Heart left ventricle (tissue), 16 donors: ENCODE measurements around the gene VCP. TPM values are rescaled to one million over a fixed set of nuclear protein-coding genes. Genes with fewer than 3 reads are reported as not detected.
A peak's percentile ranks its signal among the peaks of the same experiment; 100 is the strongest.

Experiments
- ATAC-seq, 4 donors: fragments of 200-7000 bp; cut with Tn5 transposase; one replicate each; pipeline ENCODE4 v1.9.1; 2020 to 2022; ENCODE audit warnings: moderate library complexity in 4 of 4, mild to moderate bottlenecking in 3 of 4, moderate number of reproducible peaks in 1 of 4
- DNase-seq, 5 donors: peaks; one replicate each; pipeline ENCODE4 v3.0.0-alpha.2; 2020
- H3K27ac ChIP-seq, 12 donors: fragments of 200-600 bp; sonication (generic) in 4 of 12; one replicate each; pipeline versions ENCODE4 v1.5.0 to v1.8.0; 2016 to 2022; ENCODE audit warnings: mild to moderate bottlenecking in 2 of 12
- H3K27me3 ChIP-seq, 9 donors: fragments of 200-600 bp; sonication (generic) in 2 of 9; one replicate each; pipeline versions ENCODE4 v1.5.1 to v1.8.0; 2016 to 2022; ENCODE audit warnings: mild to moderate bottlenecking in 3 of 9
- H3K36me3 ChIP-seq, 9 donors: fragments of 200-600 bp; sonication (generic) in 2 of 9; one replicate each; pipeline versions ENCODE4 v1.5.0 to v1.8.0; 2018 to 2022; ENCODE audit warnings: mild to moderate bottlenecking in 2 of 9
- H3K4me1 ChIP-seq, 12 donors: fragments of 200-600 bp; sonication (generic) in 4 of 12; one replicate each; pipeline versions ENCODE4 v1.5.0 to v1.8.0; 2016 to 2022; ENCODE audit warnings: mild to moderate bottlenecking in 3 of 12
- H3K4me3 ChIP-seq, 12 donors: fragments of 200-600 bp; sonication (generic) in 4 of 12; one replicate each; pipeline versions ENCODE4 v1.5.0 to v1.8.0; 2017 to 2022; ENCODE audit warnings: mild to moderate bottlenecking in 9 of 12, moderate library complexity in 4 of 12
- H3K9me3 ChIP-seq, 12 donors: fragments of 200-600 bp; sonication (generic) in 4 of 12; one replicate each; pipeline versions ENCODE4 v1.5.0 to v1.8.0; 2016 to 2022; ENCODE audit warnings: mild to moderate bottlenecking in 1 of 12
- POLR2A ChIP-seq, 2 donors: fragments of 450-650 bp; IDR thresholded peaks; one replicate each; pipeline ENCODE4 v1.6.1; 2017; ENCODE audit warnings: antibody characterized with exemption in 2 of 2, mild to moderate bottlenecking in 2 of 2, moderate library complexity in 2 of 2
- WGBS, 4 donors: extraction: QIAGEN DNeasy Blood & Tissue Kit in 2 of 4; methylation state at CpG; one replicate each; pipeline versions ENCODE4 v1.1.5 to v1.1.7; 2013 to 2018; 5-methylcytosine and 5-hydroxymethylcytosine counted together
- intact Hi-C, 10 donors: fragments of 100-400 bp; cut with DNase I; formaldehyde crosslinking; loops; one replicate each; pipeline versions ENCODE4 v1.11.1 to v1.14.2; 2022
- polyA plus RNA-seq, 2 donors: library from polyadenylated mRNA; stranded (reverse); fragments of 200-250 nt; gene quantifications; one replicate each; pipeline ENCODE4 v1.2.3, GENCODE V29; 2013
- total RNA-seq, 9 donors: library from RNA; depleted of rRNA in 2 of 9; stranded (reverse); fragments of >200 nt in 2 of 9; fragmentation: NEBNext Ultra II Directional in 3 of 9; extraction: Animal tissue kit (Norgen Biotek cat#: 25700) in 3 of 9; gene quantifications; one replicate each; pipeline versions ENCODE4 v1.1.0 to v1.2.4, GENCODE V29; 2016 to 2023
- TF ChIP-seq, protein P1 (sequence below), 12 donors: fragments of 200-600 bp; sonication (generic) in 4 of 12; IDR thresholded peaks; one replicate each; pipeline versions ENCODE4 v1.5.0 to v1.8.0; 2018 to 2022; ENCODE audit warnings: antibody characterized with exemption in 12 of 12, mild to moderate bottlenecking in 5 of 12
- donor health status: ischemic (EF 13 %, LVEDD 7.1; RV severe dilation, severe dysfunction).
- donor health status: healthy with polysubstance abuse.
- donor health status: DM: no; HTN: yes; CAD: no.
- donor health status: DM: no; HTN: no; CAD: no.
- donor health status: ischemic (EF 25% LVEDD 6.9; RV normal size, moderate dysfunction).
- donor health status: ischemic (EF 25% LVEDD 5.7; RV mildly dilated, moderate dysfunction).
- donor health status: healthy.
- donor health status: DM: yes; HTN: yes; CAD: no.
- donor health status: ischemic (EF 35%, LVEDD 5.7; RV mildly dilated, moderate dysfunction).
- donor health status: nonischemic (EF 11% LVEDD 7.7; RV severe dilation, severe dysfunction).
- donor health status: DM: yes; HTN: yes; CAD: no.
- donor health status: PGD.
- donor health status: ischemic (EF 29% LVEDD 5.4; RV normal size, mild dysfunction).
- donor health status: nonischemic (EF 23%, LVEDD 6.1; RV moderate dilation, normal function).

Gene VCP
- total and polyA plus RNA-seq, 11 donors: 107 to 411 (median 262) TPM

DNA sequence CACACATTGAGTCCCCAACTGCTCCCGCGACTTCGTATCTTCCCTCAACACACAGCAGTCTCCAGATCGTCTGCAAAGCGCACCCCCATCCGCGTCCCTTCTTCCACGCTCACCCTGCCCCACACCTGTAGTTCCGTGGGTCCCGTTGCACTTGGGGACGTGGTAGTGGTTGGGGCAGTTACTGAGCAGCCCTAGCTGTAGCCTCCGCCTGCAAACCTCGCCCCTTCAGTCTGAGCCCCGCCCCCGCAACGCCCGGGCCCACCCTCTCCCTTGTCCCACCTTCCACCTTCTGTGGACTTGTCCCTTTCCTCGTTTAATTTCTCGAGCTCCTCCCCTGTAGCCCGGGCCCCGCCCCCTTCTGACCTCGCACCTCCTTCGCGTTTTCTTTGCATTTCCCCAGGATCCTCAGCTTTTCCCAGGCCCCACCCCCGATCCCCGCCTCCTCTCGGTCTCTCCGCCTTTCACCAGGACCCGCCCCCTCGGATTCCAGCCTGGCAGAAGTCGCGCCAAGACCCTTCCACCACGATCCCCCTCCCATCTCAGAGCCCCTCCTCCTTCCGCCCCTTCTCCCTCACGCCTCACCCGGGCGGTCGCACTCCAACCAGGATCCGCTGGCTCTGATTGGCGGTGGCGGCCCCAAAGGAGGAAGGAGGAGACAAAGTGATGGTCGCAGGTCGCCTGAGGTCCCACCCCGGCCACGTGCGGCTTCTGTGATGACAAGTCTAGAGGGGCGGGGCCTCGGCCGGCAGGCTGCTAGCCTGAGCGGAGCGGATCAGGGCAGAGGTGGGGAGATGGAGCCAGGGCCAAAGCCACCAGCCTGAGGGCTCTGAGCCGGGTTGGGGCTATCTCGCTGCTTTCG lies 43.5 kb upstream of the VCP start, which contains the start of gene ATOSB:
Gene ATOSB, minus strand, starts transcription at position 183 of the 859 bp plus-strand sequence. CDS start 7,588 bp downstream, outside the sequence.
- 0 to 1% (median 1%) methylated on average over 45 to 54 of the region's 54 CpGs for WGBS, 4 donors
- Histone ChIP-seq H3K36me3 (no peaks in the 10 kb centered on the region), H3K27ac (peak within 1 kb of the TSS; percentile 70 to 98 (median 90)), H3K27me3 (no peaks in the 10 kb centered on the region), H3K9me3 (no peaks in the 10 kb centered on the region), H3K4me3 (peak within 1 kb of the TSS; percentile 15 to 81 (median 64)), H3K4me1 (peaks cover 3 to 54% (median 40%) of the 10 kb centered on the region in 12 donors)
- TF ChIP-seq POLR2A (IDR thresholded peaks at IDR 0.05): peak in 1 of 2 donors; percentile 67
- TF ChIP-seq, protein P1, sequence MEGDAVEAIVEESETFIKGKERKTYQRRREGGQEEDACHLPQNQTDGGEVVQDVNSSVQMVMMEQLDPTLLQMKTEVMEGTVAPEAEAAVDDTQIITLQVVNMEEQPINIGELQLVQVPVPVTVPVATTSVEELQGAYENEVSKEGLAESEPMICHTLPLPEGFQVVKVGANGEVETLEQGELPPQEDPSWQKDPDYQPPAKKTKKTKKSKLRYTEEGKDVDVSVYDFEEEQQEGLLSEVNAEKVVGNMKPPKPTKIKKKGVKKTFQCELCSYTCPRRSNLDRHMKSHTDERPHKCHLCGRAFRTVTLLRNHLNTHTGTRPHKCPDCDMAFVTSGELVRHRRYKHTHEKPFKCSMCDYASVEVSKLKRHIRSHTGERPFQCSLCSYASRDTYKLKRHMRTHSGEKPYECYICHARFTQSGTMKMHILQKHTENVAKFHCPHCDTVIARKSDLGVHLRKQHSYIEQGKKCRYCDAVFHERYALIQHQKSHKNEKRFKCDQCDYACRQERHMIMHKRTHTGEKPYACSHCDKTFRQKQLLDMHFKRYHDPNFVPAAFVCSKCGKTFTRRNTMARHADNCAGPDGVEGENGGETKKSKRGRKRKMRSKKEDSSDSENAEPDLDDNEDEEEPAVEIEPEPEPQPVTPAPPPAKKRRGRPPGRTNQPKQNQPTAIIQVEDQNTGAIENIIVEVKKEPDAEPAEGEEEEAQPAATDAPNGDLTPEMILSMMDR (IDR thresholded peaks at IDR 0.05): no peak
- intact Hi-C loops: loop anchor here (1.0 to 10.0 kb wide), 15 partner anchors 46 to 486 kb away; partner anchors contain the start of gene UNC13B (in 6 of the 10)
- peak; percentile 96 to 98 (median 97) for DNase-seq
- ATAC-seq: peak; percentile 66 to 74 (median 72)

DNA sequence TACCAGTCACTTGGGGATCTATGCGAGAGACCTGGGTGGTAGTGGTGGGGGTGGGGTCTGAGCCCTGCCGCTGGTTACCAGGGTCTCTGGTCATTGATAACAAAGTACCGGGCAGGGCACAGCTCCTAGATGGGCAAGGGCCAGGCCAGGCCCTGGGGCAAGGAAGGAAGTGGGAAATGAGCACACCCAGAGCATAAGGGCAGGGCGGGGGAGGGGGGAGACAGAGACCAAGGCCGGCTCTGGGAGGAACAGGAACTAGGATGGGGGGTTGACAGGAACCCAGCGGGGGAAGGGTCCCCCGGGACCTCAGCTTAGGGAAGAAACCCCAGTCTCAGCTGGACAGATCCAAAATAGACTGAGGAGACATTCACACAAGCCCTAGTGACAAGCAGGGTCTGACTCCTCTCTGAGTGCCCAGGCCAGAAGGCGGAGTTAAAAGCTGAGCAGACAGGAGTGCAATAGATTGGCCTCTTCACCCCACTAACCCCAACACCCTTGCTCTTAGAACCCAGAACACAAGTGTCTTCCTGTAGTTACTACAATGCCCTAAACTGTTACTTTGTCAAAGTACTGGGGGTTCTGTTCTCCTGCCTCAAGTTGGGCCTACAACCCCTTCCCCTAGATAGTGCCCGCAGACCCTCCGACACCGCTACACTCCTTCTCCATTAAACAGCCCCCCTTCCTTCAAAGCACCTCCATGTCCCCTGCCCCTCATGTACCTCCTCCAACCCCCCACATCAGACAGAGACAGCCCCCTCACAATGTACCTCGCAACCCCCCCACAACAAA lies 42.6 kb upstream of the VCP start:
- 16 to 20% (median 17%) methylated on average over 10 to 12 of the region's 12 CpGs for WGBS, 4 donors
- intact Hi-C loops: loop anchor here in 8 of 10 donors (5.0 to 10.0 kb wide), 11 partner anchors 47 to 622 kb away; partner anchors contain the start of gene UNC13B (in 5 of the 8)
- Histone ChIP-seq H3K27ac (peak overlapping the region; percentile 70 to 98 (median 90)), H3K4me3 (peak overlapping the region; percentile 8 to 81 (median 64)), H3K9me3 (no peaks in the 10 kb centered on the region), H3K4me1 (peaks cover 3 to 62% (median 48%) of the 10 kb centered on the region in 12 donors), H3K36me3 (no peaks in the 10 kb centered on the region), H3K27me3 (no peaks in the 10 kb centered on the region)
- TF ChIP-seq, protein P1 (IDR thresholded peaks at IDR 0.05): no peak
- TF ChIP-seq POLR2A (IDR thresholded peaks at IDR 0.05): no peak
- DNase-seq (peak; percentile 80 to 83 (median 82)), ATAC-seq (peak in 3 of 4 donors; percentile 3 to 20 (median 4))

DNA sequence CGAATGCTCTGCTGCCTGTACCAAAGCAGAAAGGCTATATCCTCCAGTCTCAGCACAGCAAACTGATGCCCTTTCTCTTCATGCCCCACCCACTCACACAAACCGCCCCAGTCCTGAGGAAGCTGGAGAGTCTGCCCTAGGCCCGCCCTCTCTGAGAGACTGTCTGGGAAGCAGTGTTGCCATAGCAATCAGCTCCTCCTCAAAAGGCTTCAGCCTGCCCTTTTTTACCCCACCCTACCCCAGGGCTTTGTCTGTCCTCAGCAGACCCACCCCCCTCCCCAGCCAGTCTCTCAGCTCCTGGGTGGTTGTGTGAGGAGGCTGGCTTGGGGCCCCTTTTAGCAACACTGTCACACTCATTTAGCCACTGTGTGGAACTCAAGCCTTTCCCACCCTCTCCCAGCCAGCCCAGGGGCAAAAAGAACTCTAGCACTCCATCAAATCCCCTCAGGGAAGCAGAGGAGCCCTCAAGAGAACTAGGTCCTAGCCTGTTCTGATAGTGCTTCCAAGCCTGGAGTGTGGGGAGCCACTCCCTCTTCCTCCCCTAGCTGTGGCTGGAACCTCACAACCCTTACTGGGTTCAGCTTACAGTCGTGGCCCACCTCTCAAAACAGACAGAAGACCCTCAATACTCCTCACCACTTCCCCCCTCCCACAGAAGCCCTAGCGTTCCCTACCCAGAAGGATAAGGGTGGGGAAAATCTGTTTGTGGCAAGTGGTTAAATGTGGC lies 41.9 kb upstream of the VCP start:
- TF ChIP-seq POLR2A (IDR thresholded peaks at IDR 0.05): peak in 1 of 2 donors; percentile 34
- TF ChIP-seq, protein P1 (IDR thresholded peaks at IDR 0.05): no peak
- Histone ChIP-seq H3K36me3 (no peaks in the 10 kb centered on the region), H3K9me3 (no peaks in the 10 kb centered on the region), H3K27ac (peak overlapping the region; percentile 70 to 98 (median 90)), H3K27me3 (no peaks in the 10 kb centered on the region), H3K4me1 (peaks cover 3 to 63% (median 49%) of the 10 kb centered on the region in 12 donors), H3K4me3 (peak overlapping the region in 10 of 12 donors; percentile 56 to 81 (median 65))
- intact Hi-C loops: loop anchor here in 6 of 10 donors (5.0 to 10.0 kb wide), 5 partner anchors 51 to 623 kb away; partner anchors contain the start of gene UNC13B (in 2 of the 6)
- ATAC-seq (peak; percentile 4 to 44 (median 34)), DNase-seq (peak; percentile 85 to 94 (median 90))
- 16 to 20% (median 18%) methylated on average over 5 of the region's 5 CpGs for WGBS, 4 donors
